Epithelial cell of prostate (primary cell): Measurements from ENCODE around the gene KLHL4.
"Not testable (repeated sequence)": the region's sequence is repeated elsewhere in the genome, so short reads cannot be mapped to it uniquely, and the experiment has no call there.

Experiments
- DNase-seq: peaks from one replicate; pipeline ENCODE4 v3.0.0-alpha.2; 2011; ENCODE audit warnings: low read depth, low spot score
- H3K27ac ChIP-seq: fragments of 450-650 bp; 2 replicates; pipeline ENCODE4 v1.5.1; 2017; ENCODE audit warnings: mild to moderate bottlenecking

The KLHL4 gene, protein sequence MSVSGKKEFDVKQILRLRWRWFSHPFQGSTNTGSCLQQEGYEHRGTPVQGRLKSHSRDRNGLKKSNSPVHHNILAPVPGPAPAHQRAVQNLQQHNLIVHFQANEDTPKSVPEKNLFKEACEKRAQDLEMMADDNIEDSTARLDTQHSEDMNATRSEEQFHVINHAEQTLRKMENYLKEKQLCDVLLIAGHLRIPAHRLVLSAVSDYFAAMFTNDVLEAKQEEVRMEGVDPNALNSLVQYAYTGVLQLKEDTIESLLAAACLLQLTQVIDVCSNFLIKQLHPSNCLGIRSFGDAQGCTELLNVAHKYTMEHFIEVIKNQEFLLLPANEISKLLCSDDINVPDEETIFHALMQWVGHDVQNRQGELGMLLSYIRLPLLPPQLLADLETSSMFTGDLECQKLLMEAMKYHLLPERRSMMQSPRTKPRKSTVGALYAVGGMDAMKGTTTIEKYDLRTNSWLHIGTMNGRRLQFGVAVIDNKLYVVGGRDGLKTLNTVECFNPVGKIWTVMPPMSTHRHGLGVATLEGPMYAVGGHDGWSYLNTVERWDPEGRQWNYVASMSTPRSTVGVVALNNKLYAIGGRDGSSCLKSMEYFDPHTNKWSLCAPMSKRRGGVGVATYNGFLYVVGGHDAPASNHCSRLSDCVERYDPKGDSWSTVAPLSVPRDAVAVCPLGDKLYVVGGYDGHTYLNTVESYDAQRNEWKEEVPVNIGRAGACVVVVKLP

DNA sequence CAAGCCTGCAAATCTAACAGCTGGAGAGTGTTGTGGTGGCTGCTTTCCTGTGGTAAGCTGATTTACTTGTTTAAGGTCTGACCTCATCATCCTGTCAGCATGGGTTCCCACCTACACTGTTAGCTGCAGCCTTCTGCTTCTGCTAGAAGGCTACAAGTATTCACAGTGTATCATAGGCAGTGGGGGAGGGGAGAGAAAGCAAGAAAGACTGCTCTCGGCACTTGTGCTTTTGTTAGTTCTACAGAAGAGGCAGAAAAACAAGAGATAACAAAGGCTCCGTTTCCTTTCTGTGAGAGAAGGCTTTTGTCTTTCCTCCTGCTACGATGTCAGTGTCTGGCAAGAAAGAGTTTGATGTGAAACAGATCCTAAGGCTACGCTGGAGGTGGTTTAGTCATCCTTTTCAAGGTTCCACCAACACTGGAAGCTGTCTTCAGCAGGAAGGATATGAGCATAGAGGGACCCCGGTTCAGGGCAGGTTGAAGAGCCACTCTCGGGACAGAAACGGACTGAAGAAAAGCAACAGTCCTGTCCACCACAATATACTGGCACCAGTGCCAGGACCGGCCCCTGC lies at the start of gene KLHL4:
Gene KLHL4, plus strand, starts transcription at position 232 of the 571 bp plus-strand sequence. Its CDS starts 92 bp downstream, at position 324.
- H3K27ac ChIP-seq = peak within 1 kb of the TSS; percentile 18
- peak; percentile 27 for DNase-seq

GRCh38 chrX:87468941-87469340 lies 48.7 kb upstream of the KLHL4 start:
- no peak overlapping the region for H3K27ac ChIP-seq
- DNase-seq = no peak

GRCh38 chrX:87475793-87476192 lies 41.8 kb upstream of the KLHL4 start:
- no peak for DNase-seq
- H3K27ac ChIP-seq = no peak overlapping the region

DNA sequence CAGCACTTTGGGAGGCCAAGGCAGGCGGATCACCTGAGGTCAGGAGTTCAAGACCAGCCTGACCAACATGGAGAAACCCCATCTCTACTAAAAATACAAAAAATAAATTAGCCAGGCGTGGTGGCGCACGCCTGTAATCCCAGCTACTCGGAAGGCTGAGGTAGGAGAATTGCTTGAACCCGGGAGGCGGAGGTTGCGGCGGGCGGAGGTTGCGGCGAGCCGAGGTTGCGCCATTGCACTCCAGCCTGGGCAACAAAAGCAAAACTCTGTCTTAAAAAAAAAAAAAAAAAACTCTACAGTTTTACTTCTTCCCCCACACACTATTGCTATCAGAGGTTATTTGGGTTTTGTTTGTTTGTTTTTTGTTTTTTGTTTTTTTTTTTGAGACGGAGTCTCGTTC lies 38.9 kb upstream of the KLHL4 start:
- not testable (repeated sequence) for DNase-seq, H3K27ac ChIP-seq

DNA sequence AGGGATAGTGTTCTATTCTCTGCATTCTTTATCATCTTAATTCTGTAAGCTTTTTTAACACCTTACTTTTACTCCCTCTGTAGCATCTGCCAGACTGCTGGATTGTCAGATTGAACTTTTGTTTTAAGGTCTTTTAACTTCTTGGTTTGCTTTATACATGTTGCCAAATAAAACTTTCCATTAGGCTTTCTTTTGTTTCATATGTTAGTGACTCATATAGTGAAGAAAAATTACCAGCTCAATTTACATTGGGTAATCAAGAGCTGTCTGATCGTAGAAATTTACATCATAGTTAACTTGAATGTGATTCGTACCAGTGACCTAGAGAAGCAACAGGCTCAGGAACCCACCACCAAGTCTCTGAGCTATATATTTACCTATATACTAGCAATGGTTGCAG lies 28.5 kb upstream of the KLHL4 start:
- no peak for DNase-seq
- no peak overlapping the region for H3K27ac ChIP-seq

- no peak for DNase-seq
- no peak overlapping the region for H3K27ac ChIP-seq
Observed at GRCh38 chrX:87515836-87516235, 1.8 kb upstream of the KLHL4 start.

DNA sequence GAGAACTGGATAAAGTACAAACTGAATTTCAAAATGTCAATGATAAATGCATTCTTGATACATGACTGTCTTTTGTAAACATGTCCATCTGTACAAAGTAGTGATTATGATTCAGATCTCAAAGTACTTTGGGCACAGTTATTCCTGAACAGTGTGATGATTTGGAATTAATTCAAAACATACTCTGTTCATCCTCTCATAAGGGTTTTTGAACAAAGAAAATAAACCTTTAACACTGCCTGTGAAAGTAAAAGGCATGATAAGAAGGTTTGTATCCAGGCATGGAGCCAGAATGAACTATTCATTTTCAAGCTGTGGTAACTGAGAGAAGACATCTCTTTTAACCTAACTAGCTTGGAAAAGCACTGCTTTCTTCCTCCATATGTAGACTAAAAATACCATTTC lies 883 bp upstream of the KLHL4 start:
- H3K27ac ChIP-seq = peak overlapping the region; percentile 18
- DNase-seq = peak; percentile 0

GRCh38 chrX:87518504-87518903 lies 902 bp downstream of the KLHL4 start:
- DNase-seq = no peak
- no peak overlapping the region for H3K27ac ChIP-seq

- DNase-seq = peak; percentile 1
- no peak overlapping the region for H3K27ac ChIP-seq
Observed at GRCh38 chrX:87525771-87526229, 8.2 kb downstream of the KLHL4 start.

- no peak overlapping the region for H3K27ac ChIP-seq
- no peak for DNase-seq
Observed at GRCh38 chrX:87526281-87526680, 8.7 kb downstream of the KLHL4 start.

DNA sequence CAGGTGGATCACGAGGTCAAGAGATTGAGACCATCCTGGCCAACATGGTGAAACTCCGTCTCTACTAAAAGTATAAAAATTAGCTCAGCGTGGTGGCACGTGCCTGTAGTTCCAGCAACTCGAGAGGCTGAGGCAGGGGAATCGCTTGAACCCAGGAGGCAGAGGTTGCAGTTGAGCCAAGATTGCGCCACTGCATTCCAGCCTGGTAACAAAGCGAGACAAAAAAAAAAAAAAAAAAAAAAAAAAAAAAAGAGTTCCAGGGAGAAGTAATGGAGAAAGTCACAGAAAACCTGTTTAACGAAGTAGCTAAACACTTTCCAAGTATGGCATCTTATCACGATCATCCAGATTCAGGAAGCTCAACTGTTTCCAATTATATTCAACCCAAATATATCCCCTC lies 10.9 kb downstream of the KLHL4 start:
- no peak overlapping the region for H3K27ac ChIP-seq
- DNase-seq = no peak

GRCh38 chrX:87571964-87572363 lies 54.4 kb downstream of the KLHL4 start:
- no peak overlapping the region for H3K27ac ChIP-seq
- no peak for DNase-seq

GRCh38 chrX:87572901-87573300 lies 55.3 kb downstream of the KLHL4 start:
- no peak overlapping the region for H3K27ac ChIP-seq
- DNase-seq = no peak

GRCh38 chrX:87578978-87579377 lies 61.4 kb downstream of the KLHL4 start:
- no peak for DNase-seq
- no peak overlapping the region for H3K27ac ChIP-seq

DNA sequence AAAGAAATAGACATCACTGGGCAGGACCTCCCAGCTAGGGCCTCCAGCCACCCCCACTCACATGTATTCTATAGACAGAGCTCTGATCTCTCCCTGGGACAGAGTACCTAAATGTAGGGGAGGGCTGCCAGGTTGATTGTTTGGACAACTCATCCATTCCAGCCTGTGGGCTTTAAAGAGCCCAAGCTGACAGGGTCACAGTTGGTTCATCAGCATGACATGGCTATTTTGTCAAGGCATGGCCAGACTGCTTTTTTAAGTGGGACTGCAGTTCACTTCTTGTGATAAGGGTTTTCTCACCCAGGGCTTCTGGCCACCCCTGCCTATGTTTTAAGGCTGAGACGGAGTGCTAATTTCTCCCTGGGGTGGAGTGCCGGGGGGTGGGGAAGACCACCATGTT lies 63.3 kb downstream of the KLHL4 start:
- no peak overlapping the region for H3K27ac ChIP-seq
- DNase-seq = no peak

- no peak for DNase-seq
Observed at GRCh38 chrX:87582453-87582852, 64.9 kb downstream of the KLHL4 start.

DNA sequence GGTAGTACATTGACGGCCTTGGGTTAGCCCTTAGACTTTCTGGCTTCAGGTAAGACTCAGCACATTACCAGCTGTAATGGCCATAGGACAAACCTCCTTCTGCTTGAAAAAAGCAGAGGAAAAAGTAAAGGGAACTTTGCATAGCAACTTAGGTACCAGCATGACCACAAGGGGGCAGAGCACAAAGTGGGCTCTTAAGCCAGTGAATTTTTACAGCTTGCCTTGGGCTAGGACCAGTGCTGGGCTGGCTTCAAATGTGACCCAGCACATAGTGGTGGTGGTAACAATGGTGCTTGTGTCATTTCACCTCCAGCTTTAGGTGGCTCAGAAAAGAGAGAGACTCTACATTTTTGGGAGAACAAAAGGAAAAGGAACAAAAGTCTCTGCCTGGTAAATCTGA lies 66.1 kb downstream of the KLHL4 start:
- no peak for DNase-seq
- H3K27ac ChIP-seq = no peak overlapping the region

More at GRCh38 chrX:87582453-87582852, 64.9 kb downstream of the KLHL4 start:
- H3K27ac ChIP-seq = no peak overlapping the region

GRCh38 chrX:87616371-87616770 lies 98.8 kb downstream of the KLHL4 start:
- no peak overlapping the region for H3K27ac ChIP-seq
- DNase-seq = no peak

- H3K27ac ChIP-seq = no peak overlapping the region
- no peak for DNase-seq
Observed at GRCh38 chrX:87621697-87622096, 104.1 kb downstream of the KLHL4 start.

- H3K27ac ChIP-seq = no peak overlapping the region
- DNase-seq = no peak
Observed at GRCh38 chrX:87626996-87627395, 109.4 kb downstream of the KLHL4 start.

GRCh38 chrX:87634361-87634760 lies 116.8 kb downstream of the KLHL4 start:
- DNase-seq = no peak
- no peak overlapping the region for H3K27ac ChIP-seq
